Parathyroid adenoma (tissue), 2 donors: ENCODE results near the gene RAB20.

ENCODE experiments used
- H2AFZ ChIP-seq: fragments of 300-600 bp; sonication (generic); one replicate; pipeline ENCODE4 v1.7.0; 2017; ENCODE audit warnings: antibody characterized with exemption, mild to moderate bottlenecking
- H3K27ac ChIP-seq: fragments of 300-600 bp; sonication (generic); one replicate; pipeline ENCODE4 v1.7.0; 2017
- H3K27me3 ChIP-seq: fragments of 300-600 bp; sonication (generic); one replicate; pipeline ENCODE4 v1.7.0; 2017; ENCODE audit warnings: low read length; ENCODE audit not compliant: control insufficient read depth, insufficient read depth
- H3K36me3 ChIP-seq: fragments of 300-600 bp; sonication (generic); one replicate; pipeline ENCODE4 v1.7.0; 2017; ENCODE audit warnings: low read length; ENCODE audit not compliant: control insufficient read depth, insufficient read depth
- H3K4me1 ChIP-seq: fragments of 300-600 bp; sonication (generic); one replicate; pipeline ENCODE4 v1.7.0; 2017; ENCODE audit warnings: control low read depth
- H3K4me2 ChIP-seq: fragments of 300-600 bp; sonication (generic); one replicate; pipeline ENCODE4 v1.7.0; 2017; ENCODE audit warnings: low read length
- H3K4me3 ChIP-seq: fragments of 300-600 bp; sonication (generic); one replicate; pipeline ENCODE4 v1.7.0; 2017; ENCODE audit warnings: low read depth, low read length
- H3K79me2 ChIP-seq: fragments of 300-600 bp; sonication (generic); one replicate; pipeline ENCODE4 v1.7.0; 2017; ENCODE audit warnings: control low read depth
- H3K9ac ChIP-seq: fragments of 300-600 bp; sonication (generic); one replicate; pipeline ENCODE4 v1.7.0; 2017; ENCODE audit warnings: mild to moderate bottlenecking
- H3K9me3 ChIP-seq: fragments of 300-600 bp; sonication (generic); one replicate; pipeline ENCODE4 v1.7.0; 2017; ENCODE audit warnings: low read length; ENCODE audit not compliant: control insufficient read depth
- TF ChIP-seq, protein P1 (sequence below): fragments of 300-600 bp; sonication (generic); IDR thresholded peaks from one replicate; pipeline ENCODE4 v1.7.0; 2017; ENCODE audit warnings: antibody characterized with exemption, mild to moderate bottlenecking
- donor health status: primary hyperparathyroidism.

Gene RAB20

DNA sequence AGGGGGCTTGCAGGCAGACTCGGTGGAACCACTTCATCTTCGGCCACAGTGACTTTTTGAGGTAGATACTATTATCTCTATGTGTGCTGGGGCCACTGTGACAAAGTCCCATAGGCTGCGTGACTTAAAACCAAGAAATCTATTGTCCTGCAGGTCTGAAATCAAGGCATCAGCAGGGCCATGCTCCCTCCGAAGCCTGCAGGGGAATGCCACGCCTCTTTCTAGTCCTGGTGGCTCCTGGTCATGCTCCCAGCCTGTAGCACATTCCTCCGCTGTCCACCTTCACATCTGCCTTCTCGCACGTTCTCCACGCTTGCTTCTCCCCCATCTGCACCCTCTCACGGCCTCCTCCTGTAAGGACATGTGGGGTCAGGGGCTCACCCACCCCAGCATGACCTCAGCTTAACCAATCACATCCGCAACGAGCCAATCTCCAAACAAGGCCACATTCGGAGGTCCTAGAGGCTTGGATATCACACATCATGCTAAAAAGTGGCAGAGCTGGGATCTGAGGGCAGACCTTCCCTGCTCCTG, 21.0 kb upstream of the RAB20 start:
- H3K79me2 ChIP-seq, result no peaks in the 10 kb centered on the region
- H3K27ac ChIP-seq, result no peak overlapping the region
- H3K36me3 ChIP-seq, result no peaks in the 10 kb centered on the region
- H3K9ac ChIP-seq, result no peak overlapping the region
- TF ChIP-seq, protein P1, sequence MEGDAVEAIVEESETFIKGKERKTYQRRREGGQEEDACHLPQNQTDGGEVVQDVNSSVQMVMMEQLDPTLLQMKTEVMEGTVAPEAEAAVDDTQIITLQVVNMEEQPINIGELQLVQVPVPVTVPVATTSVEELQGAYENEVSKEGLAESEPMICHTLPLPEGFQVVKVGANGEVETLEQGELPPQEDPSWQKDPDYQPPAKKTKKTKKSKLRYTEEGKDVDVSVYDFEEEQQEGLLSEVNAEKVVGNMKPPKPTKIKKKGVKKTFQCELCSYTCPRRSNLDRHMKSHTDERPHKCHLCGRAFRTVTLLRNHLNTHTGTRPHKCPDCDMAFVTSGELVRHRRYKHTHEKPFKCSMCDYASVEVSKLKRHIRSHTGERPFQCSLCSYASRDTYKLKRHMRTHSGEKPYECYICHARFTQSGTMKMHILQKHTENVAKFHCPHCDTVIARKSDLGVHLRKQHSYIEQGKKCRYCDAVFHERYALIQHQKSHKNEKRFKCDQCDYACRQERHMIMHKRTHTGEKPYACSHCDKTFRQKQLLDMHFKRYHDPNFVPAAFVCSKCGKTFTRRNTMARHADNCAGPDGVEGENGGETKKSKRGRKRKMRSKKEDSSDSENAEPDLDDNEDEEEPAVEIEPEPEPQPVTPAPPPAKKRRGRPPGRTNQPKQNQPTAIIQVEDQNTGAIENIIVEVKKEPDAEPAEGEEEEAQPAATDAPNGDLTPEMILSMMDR, result no peak
- H3K4me2 ChIP-seq, result no peak overlapping the region
- H3K4me3 ChIP-seq, result no peak overlapping the region
- H3K9me3 ChIP-seq, result no peaks in the 10 kb centered on the region
- H3K4me1 ChIP-seq, result no peaks in the 10 kb centered on the region
- H3K27me3 ChIP-seq, result no peaks in the 10 kb centered on the region
- H2AFZ ChIP-seq, result no peak overlapping the region

DNA sequence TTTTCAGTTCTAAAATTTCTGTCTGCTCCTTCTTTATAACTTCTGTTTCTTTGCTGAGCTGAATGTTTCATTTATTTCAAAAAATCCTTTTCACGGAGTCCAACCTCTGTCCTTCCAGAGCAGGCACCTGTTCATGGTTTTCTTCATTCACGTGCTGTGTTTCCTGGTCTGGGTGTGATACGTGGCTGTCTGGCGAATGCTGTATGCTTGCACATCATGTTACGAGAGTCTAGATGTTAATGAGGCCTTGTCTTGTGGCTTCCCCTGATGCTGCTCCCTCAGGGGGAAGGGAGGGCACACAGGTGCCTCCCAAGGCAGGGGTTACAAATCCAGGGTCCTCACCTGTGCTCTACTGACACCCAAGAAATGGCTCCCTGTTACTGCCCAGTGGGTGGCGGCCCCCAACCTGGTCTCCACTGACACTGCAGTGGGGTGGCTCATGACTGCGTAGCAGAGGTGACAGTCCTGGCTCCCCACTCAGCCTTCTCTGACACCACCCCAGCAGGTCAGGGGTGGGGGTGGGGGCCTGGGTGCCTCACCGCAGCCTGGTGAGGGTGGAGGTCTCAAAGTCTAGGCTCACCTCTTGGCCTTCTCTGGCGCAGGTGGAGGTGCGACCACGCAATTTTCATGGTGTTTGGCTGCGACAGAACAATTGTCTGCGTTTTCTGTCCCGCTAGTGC, 20.1 kb upstream of the RAB20 start:
- TF ChIP-seq, protein P1, result no peak
- H3K4me1 ChIP-seq, result no peaks in the 10 kb centered on the region
- H3K9me3 ChIP-seq, result no peaks in the 10 kb centered on the region
- H3K36me3 ChIP-seq, result no peaks in the 10 kb centered on the region
- no peak overlapping the region for H3K9ac ChIP-seq
- no peaks in the 10 kb centered on the region for H3K79me2 ChIP-seq
- no peak overlapping the region for H3K4me3 ChIP-seq
- H3K27ac ChIP-seq, result no peak overlapping the region
- H3K27me3 ChIP-seq, result no peaks in the 10 kb centered on the region
- no peak overlapping the region for H3K4me2 ChIP-seq
- no peak overlapping the region for H2AFZ ChIP-seq

DNA sequence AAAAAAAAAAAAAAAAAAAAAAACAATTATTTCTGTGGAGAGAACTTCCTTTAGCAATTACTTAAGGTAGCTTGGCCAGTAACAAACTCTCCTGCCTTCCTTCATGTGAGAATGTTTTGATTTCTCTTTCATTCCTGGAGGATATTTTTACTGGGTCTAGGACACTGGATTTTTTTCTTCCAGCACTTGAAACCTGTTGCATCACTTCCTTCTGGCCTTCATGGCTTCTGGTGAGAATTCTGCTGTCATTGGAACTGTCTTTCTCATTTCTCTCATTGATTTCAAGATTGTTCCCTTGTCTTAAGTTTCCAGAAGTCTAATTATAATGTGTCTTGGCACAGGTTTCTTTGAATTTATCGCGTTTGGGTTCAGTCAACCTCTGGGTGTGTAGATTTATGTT, 19.3 kb upstream of the RAB20 start:
- Histone ChIP-seq H3K9ac (no peak overlapping the region), H3K27me3 (no peaks in the 10 kb centered on the region), H3K79me2 (no peaks in the 10 kb centered on the region), H3K4me2 (no peak overlapping the region), H3K4me1 (no peaks in the 10 kb centered on the region), H3K27ac (no peak overlapping the region), H3K36me3 (no peaks in the 10 kb centered on the region), H3K9me3 (no peaks in the 10 kb centered on the region), H2AFZ (no peak overlapping the region), H3K4me3 (no peak overlapping the region)
- TF ChIP-seq, protein P1, result no peak

DNA sequence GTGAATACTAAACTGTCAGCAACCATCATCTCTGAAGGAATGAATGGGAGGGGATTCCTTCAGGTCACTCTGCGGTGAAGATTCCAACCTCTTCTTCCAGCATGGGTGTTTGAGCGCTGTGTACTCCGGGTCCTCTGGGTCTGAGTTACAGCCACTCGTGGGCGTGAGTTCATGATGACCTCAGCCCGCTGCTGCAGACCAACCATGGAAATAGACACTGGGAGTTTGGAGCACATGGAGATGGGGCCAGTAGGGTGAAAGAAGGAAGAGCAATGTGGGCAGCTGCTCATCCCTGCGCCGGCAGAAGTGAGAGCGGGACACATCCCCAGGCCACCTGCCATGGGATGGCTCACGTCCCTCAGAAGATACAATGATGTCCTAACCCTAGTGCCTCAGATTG, 16.8 kb upstream of the RAB20 start:
- no peak overlapping the region for H3K4me2 ChIP-seq
- no peak overlapping the region for H3K27ac ChIP-seq
- H3K36me3 ChIP-seq, result no peaks in the 10 kb centered on the region
- TF ChIP-seq, protein P1, result no peak
- no peaks in the 10 kb centered on the region for H3K27me3 ChIP-seq
- H2AFZ ChIP-seq, result no peak overlapping the region
- no peak overlapping the region for H3K4me3 ChIP-seq
- no peaks in the 10 kb centered on the region for H3K9me3 ChIP-seq
- no peak overlapping the region for H3K9ac ChIP-seq
- H3K4me1 ChIP-seq, result no peaks in the 10 kb centered on the region
- no peaks in the 10 kb centered on the region for H3K79me2 ChIP-seq
